WI38 (cell line): ENCODE data around the gene TRAPPC3.

Source experiments
- H3K4me3 ChIP-seq: 2 replicates; pipeline ENCODE4 v1.5.1; 2011; ENCODE audit warnings: low read depth, mild to moderate bottlenecking, control low read depth, low read length
- CTCF ChIP-seq: IDR thresholded peaks from 2 replicates; pipeline ENCODE4 v1.5.1; 2012; ENCODE audit warnings: low read depth, mild to moderate bottlenecking, control low read depth, low read length

TRAPPC3 gene

GRCh38 chr1:36114371-36114770, 34.9 kb downstream of the TRAPPC3 start:
- no peak overlapping the region for H3K4me3 ChIP-seq
- no peak for TF ChIP-seq CTCF

GRCh38 chr1:36112823-36113222, 36.5 kb downstream of the TRAPPC3 start:
- no peak for TF ChIP-seq CTCF
- no peak overlapping the region for H3K4me3 ChIP-seq

GRCh38 chr1:36111151-36111550, 38.1 kb downstream of the TRAPPC3 start:
- H3K4me3 ChIP-seq, result no peak overlapping the region
- no peak for TF ChIP-seq CTCF

GRCh38 chr1:36109041-36109679, 40.1 kb downstream of the TRAPPC3 start:
- no peak for TF ChIP-seq CTCF
- no peak overlapping the region for H3K4me3 ChIP-seq

- no peak overlapping the region for H3K4me3 ChIP-seq
- TF ChIP-seq CTCF, result no peak
Measured at GRCh38 chr1:36108314-36108713, 41.0 kb downstream of the TRAPPC3 start.

GRCh38 chr1:36107394-36107793, 41.9 kb downstream of the TRAPPC3 start:
- H3K4me3 ChIP-seq, result no peak overlapping the region
- TF ChIP-seq CTCF, result no peak

- no peak for TF ChIP-seq CTCF
- H3K4me3 ChIP-seq, result no peak overlapping the region
Measured at GRCh38 chr1:36106269-36106668, 43.0 kb downstream of the TRAPPC3 start.
